ENCODE results near the gene RRP1. TPM values are rescaled to one million over a fixed set of nuclear protein-coding genes. Genes with fewer than 3 reads are reported as not detected.
A peak's percentile ranks its signal among the peaks of the same experiment; 100 is the strongest.

Gene RRP1
- total and polyA plus RNA-seq, 9 of the 15 experiments (the other 6 are each of a cell fraction or from before 2014, with no cell fraction given) = 0.89 to 105 (median 51.6) TPM

DNA sequence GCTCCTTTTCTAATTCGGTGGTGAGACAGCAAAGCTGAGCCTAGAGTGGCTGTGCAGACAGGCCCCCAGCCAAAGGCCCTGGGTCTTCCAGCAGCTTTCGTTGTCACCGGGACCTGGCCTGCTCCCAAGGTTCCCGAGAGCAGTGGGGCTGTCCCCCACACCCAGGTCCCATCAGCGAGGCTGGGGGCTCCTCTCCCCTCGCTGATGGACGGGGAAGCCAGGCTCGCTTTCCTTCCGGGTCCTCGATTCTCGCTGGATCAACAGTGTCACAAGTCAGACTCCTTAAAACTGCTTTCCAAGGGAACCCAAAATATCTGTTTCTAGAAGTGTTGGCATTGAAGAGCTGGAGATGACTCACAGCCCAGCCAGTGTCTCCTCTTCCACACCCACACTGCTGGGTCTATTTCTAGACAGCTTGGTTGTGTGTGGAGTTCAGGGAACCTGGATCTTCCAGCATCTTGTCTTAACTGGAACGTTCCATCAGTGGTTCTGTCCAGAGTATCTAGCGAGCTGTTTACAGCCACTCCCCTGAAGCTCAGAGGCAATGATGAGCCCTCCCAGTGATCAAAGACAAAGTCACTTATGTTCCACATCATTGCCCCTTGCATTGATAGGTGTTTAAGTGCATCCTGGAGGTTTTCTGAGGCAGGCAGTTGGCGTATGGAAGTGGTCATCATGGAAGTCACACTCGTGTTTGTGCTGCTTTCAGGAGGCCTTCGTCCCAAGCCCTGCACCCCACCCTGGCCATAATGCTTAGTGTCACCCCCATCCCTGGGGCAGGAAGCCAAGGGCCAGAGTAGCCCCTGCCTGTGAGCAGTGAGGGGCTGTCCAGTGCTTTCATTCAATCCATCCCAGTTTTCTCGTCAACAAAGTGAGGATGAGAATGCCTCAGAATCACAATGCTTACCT, 35.2 kb downstream of the RRP1 start:
- CTCF ChIA-PET (ENCODE audit: low intra/inter-chr PET ratio) = no interaction called here
- peak in 1 of 4 experiments; percentile 70 for DNase-seq (ENCODE audit: extremely low read depth in 1 of 4, low spot score in 3 of 4)
- no peaks in the 10 kb centered on the region for H3K36me3 ChIP-seq (ENCODE audit: control insufficient read depth, insufficient read depth, low read length)
- H4K20me1 ChIP-seq (replicated peaks; ENCODE audit: control insufficient read depth, insufficient read depth, low read length) = peaks cover 5% of the 10 kb centered on the region; the same call in 1 of the 2 replicates
- POLR2A ChIA-PET = interaction anchor here (0.6 to 2.2 kb wide), 11 partner anchors 10 to 514 kb away, joined by 3 to 9 read pairs (median 5); no protein-coding TSS in a partner anchor
- no peaks in the 10 kb centered on the region for H3K9me1 ChIP-seq (ENCODE audit: control insufficient read depth, insufficient read depth, low read length)
- intact Hi-C loops (cut with micrococcal nuclease) = no loop called here
- BruUV-seq (replicated peaks) = no TSS peak
- peak overlapping the region; percentile 65 for H2AFZ ChIP-seq (ENCODE audit: low read depth, low read length)
- peak overlapping the region; percentile 63; the same call in 2 of the 3 replicates for H3K27ac ChIP-seq (ENCODE audit: extremely low read depth, low read depth, low read length)
- H3K27me3 ChIP-seq (ENCODE audit: control insufficient read depth in 2 of 2, insufficient read depth in 2 of 2, low read length in 2 of 2) = no peaks in the 10 kb centered on the region
- H3K4me1 ChIP-seq (replicated peaks in 1 of 2; ENCODE audit: control insufficient read depth in 2 of 2, insufficient read depth in 2 of 2, low read length in 2 of 2) = peaks cover 16 to 46% of the 10 kb centered on the region in 2 experiments
- H3K9me3 ChIP-seq (replicated peaks; ENCODE audit: control insufficient read depth, insufficient read depth, low read depth, low read length) = no peaks in the 10 kb centered on the region
- 32% methylated on average over 16 of the region's 17 CpGs for WGBS (ENCODE audit: insufficient coverage, low coverage, missing lambda C conversion rate)
- peak; percentile 45 for ATAC-seq
- peak; percentile 91 for FAIRE-seq
- H3K79me2 ChIP-seq (ENCODE audit: control insufficient read depth, insufficient read depth, low read length) = no peaks in the 10 kb centered on the region
- in situ Hi-C loops (cut with MboI) = no loop called here
- peak overlapping the region; percentile 25 to 77; a peak in 3 of 4 replicates for H3K9ac ChIP-seq (ENCODE audit: insufficient read depth in 1 of 2, low read depth in 2 of 2, low read length in 2 of 2)
- H3K4me2 ChIP-seq (ENCODE audit: insufficient read depth, low read length) = peak overlapping the region; percentile 46
- H3K4me3 ChIP-seq = no peak overlapping the region
- TF ChIP-seq KAT2B (IDR thresholded peaks at IDR 0.05; ENCODE audit: low read depth, low read length) = no peak
- peak; percentile 22; the same call in 1 of the 2 replicates for TF ChIP-seq L3MBTL2 (IDR thresholded peaks at IDR 0.05)
- TF ChIP-seq MECOM (CRISPR knock-in tag; IDR thresholded peaks at IDR 0.05) = no peak
- no peak for TF ChIP-seq ZNF134 (CRISPR knock-in tag; conservative IDR thresholded peaks at IDR 0.05)
- TF ChIP-seq, protein P1, sequence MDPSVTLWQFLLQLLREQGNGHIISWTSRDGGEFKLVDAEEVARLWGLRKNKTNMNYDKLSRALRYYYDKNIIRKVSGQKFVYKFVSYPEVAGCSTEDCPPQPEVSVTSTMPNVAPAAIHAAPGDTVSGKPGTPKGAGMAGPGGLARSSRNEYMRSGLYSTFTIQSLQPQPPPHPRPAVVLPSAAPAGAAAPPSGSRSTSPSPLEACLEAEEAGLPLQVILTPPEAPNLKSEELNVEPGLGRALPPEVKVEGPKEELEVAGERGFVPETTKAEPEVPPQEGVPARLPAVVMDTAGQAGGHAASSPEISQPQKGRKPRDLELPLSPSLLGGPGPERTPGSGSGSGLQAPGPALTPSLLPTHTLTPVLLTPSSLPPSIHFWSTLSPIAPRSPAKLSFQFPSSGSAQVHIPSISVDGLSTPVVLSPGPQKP (CRISPR knock-in tag; IDR thresholded peaks at IDR 0.05) = no peak
- TF ChIP-seq, protein P2, sequence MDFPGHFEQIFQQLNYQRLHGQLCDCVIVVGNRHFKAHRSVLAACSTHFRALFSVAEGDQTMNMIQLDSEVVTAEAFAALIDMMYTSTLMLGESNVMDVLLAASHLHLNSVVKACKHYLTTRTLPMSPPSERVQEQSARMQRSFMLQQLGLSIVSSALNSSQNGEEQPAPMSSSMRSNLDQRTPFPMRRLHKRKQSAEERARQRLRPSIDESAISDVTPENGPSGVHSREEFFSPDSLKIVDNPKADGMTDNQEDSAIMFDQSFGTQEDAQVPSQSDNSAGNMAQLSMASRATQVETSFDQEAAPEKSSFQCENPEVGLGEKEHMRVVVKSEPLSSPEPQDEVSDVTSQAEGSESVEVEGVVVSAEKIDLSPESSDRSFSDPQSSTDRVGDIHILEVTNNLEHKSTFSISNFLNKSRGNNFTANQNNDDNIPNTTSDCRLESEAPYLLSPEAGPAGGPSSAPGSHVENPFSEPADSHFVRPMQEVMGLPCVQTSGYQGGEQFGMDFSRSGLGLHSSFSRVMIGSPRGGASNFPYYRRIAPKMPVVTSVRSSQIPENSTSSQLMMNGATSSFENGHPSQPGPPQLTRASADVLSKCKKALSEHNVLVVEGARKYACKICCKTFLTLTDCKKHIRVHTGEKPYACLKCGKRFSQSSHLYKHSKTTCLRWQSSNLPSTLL (IDR thresholded peaks at IDR 0.05) = no peak
- TF ChIP-seq, protein P3, sequence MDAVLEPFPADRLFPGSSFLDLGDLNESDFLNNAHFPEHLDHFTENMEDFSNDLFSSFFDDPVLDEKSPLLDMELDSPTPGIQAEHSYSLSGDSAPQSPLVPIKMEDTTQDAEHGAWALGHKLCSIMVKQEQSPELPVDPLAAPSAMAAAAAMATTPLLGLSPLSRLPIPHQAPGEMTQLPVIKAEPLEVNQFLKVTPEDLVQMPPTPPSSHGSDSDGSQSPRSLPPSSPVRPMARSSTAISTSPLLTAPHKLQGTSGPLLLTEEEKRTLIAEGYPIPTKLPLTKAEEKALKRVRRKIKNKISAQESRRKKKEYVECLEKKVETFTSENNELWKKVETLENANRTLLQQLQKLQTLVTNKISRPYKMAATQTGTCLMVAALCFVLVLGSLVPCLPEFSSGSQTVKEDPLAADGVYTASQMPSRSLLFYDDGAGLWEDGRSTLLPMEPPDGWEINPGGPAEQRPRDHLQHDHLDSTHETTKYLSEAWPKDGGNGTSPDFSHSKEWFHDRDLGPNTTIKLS (IDR thresholded peaks at IDR 0.05; ENCODE audit: borderline replicate concordance, low read depth) = no peak
- TF ChIP-seq ARID1B (IDR thresholded peaks at IDR 0.05) = peak; percentile 62; the same call in 1 of the 2 replicates
- TF ChIP-seq BRCA1 (IDR thresholded peaks at IDR 0.05) = no peak
- no peak for TF ChIP-seq BRCA1 (CRISPR knock-in tag; IDR thresholded peaks at IDR 0.05)
- no peak for TF ChIP-seq SPI1 (IDR thresholded peaks at IDR 0.05; ENCODE audit: borderline replicate concordance, low read depth, low read length)
- no peak for TF ChIP-seq ZFP30 (CRISPR knock-in tag; IDR thresholded peaks at IDR 0.05; ENCODE audit: borderline replicate concordance)
- no peak for TF ChIP-seq ZNF586 (CRISPR knock-in tag; conservative IDR thresholded peaks at IDR 0.05)
- no peak for TF ChIP-seq BRD9 (IDR thresholded peaks at IDR 0.05; ENCODE audit: low read depth, partially characterized antibody)
- TF ChIP-seq, protein P4, sequence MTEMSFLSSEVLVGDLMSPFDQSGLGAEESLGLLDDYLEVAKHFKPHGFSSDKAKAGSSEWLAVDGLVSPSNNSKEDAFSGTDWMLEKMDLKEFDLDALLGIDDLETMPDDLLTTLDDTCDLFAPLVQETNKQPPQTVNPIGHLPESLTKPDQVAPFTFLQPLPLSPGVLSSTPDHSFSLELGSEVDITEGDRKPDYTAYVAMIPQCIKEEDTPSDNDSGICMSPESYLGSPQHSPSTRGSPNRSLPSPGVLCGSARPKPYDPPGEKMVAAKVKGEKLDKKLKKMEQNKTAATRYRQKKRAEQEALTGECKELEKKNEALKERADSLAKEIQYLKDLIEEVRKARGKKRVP (CRISPR knock-in tag; IDR thresholded peaks at IDR 0.05) = no peak
- no peak for TF ChIP-seq MTF1 (CRISPR knock-in tag; IDR thresholded peaks at IDR 0.05; ENCODE audit: borderline replicate concordance)
- no peak for TF ChIP-seq FUS (optimal IDR thresholded peaks at IDR 0.05; ENCODE audit: low read depth, low read length)

All from K562 (cell line).